Esophagus muscularis mucosa (tissue), 4 donors: ENCODE data around the gene SENP8. TPM values are rescaled to one million over a fixed set of nuclear protein-coding genes. Genes with fewer than 3 reads are reported as not detected.

ENCODE experiments used
- DNase-seq: peaks from one replicate; pipeline ENCODE4 v3.0.0-alpha.2; 2017; ENCODE audit errors: extremely low spot score
- H3K27ac ChIP-seq, 4 donors: fragments of 200-600 bp; sonication (generic); replicated peaks in 1 of 4; 1 replicate in 3 of 4; 2 replicates in 1 of 4; pipeline ENCODE4 v1.5.1; 2016 to 2019; ENCODE audit warnings: mild to moderate bottlenecking in 1 of 4
- H3K27me3 ChIP-seq, 4 donors: fragments of 200-600 bp; sonication (generic); one replicate each; pipeline versions ENCODE4 v1.5.1 to v1.6.0; 2016 to 2019
- H3K36me3 ChIP-seq, 4 donors: fragments of 200-600 bp; sonication (generic); one replicate each; pipeline ENCODE4 v1.5.1; 2016 to 2019
- H3K4me1 ChIP-seq, 4 donors: fragments of 200-600 bp; sonication (generic); one replicate each; pipeline ENCODE4 v1.5.1; 2016 to 2019
- H3K4me3 ChIP-seq, 4 donors: fragments of 200-600 bp; sonication (generic); 1 replicate in 2 of 4; 2 replicates in 2 of 4; pipeline ENCODE4 v1.5.1; 2016 to 2019; ENCODE audit warnings: mild to moderate bottlenecking in 4 of 4, moderate library complexity in 1 of 4
- H3K9me3 ChIP-seq, 4 donors: fragments of 200-600 bp; sonication (generic); 1 replicate in 3 of 4; 2 replicates in 1 of 4; pipeline ENCODE4 v1.5.1; 2016 to 2019
- CTCF ChIP-seq, 3 experiments: fragments of 200-600 bp in 2 of 3; fragments of 450-650 bp in 1 of 3; sonication (generic) in 2 of 3; IDR thresholded peaks; one replicate each; pipeline ENCODE4 v1.5.1; 2017 to 2019; ENCODE audit warnings: antibody characterized with exemption in 3 of 3, mild to moderate bottlenecking in 2 of 3, moderate library complexity in 1 of 3
- EP300 ChIP-seq: sonication (generic); formaldehyde crosslinking; IDR thresholded peaks from one replicate; pipeline ENCODE4 v1.6.1; 2017; ENCODE audit warnings: antibody characterized with exemption
- POLR2A ChIP-seq: fragments of 450-650 bp; IDR thresholded peaks from one replicate; pipeline ENCODE4 v1.6.1; 2017; ENCODE audit warnings: antibody characterized with exemption, moderate library complexity, mild to moderate bottlenecking, low read depth
- POLR2AphosphoS5 ChIP-seq, 2 donors: sonication (generic); formaldehyde crosslinking; IDR thresholded peaks; one replicate each; pipeline ENCODE4 v1.6.1; 2017; ENCODE audit warnings: antibody characterized with exemption in 2 of 2
- WGBS: methylation state at CpG from one replicate; pipeline ENCODE4 v1.1.5; 2018; 5-methylcytosine and 5-hydroxymethylcytosine counted together
- intact Hi-C: fragments of 100-400 bp; cut with DNase I; formaldehyde crosslinking; loops from one replicate; pipeline ENCODE4 v1.15.1; 2023
- total RNA-seq, 4 donors: library from RNA; depleted of rRNA; stranded (reverse); fragments of >200 nt; gene quantifications; one replicate each; pipeline versions ENCODE4 v1.1.0 to v1.2.1, GENCODE V29; 2016

Gene SENP8
- total RNA-seq, 4 donors from 2014 or later, result 1.7 to 2.4 (median 2.0) TPM

- 67% methylated on average over 4 of the region's 4 CpGs for WGBS
- no peaks in the 10 kb centered on the region for H3K36me3 ChIP-seq
- DNase-seq, result no peak
- H3K9me3 ChIP-seq, result no peaks in the 10 kb centered on the region
- H3K27me3 ChIP-seq, result no peaks in the 10 kb centered on the region
- TF ChIP-seq EP300 (no peak), POLR2AphosphoS5 (IDR thresholded peaks at IDR 0.05) (no peak), POLR2A (no peak), CTCF (IDR thresholded peaks at IDR 0.05) (no peak)
- peak overlapping the region in 3 of 4 donors; percentile 11 to 92 (median 40) for H3K27ac ChIP-seq
- H3K4me1 ChIP-seq, result peaks cover 28 to 81% (median 65%) of the 10 kb centered on the region in 4 donors
- intact Hi-C loops, result loop anchor here (2.0 kb wide), 1 partner anchor 41 kb away; no protein-coding TSS in a partner anchor
- H3K4me3 ChIP-seq, result no peak overlapping the region
Observed at GRCh38 chr15:72113347-72114031, 4.7 kb upstream of the SENP8 start.

- Histone ChIP-seq H3K4me3 (peak overlapping the region; percentile 74 to 96 (median 87)), H3K4me1 (peaks cover 35 to 60% (median 60%) of the 10 kb centered on the region in 4 donors), H3K9me3 (no peaks in the 10 kb centered on the region), H3K36me3 (no peaks in the 10 kb centered on the region), H3K27me3 (no peaks in the 10 kb centered on the region), H3K27ac (peak overlapping the region; percentile 92 to 97 (median 96))
- WGBS, result under 1% methylated on average over 24 of the region's 24 CpGs
- intact Hi-C loops, result loop anchor here (5.0 kb wide), 1 partner anchor 80 kb away; no protein-coding TSS in a partner anchor
- TF ChIP-seq CTCF (IDR thresholded peaks at IDR 0.05) (no peak), POLR2A (no peak), POLR2AphosphoS5 (IDR thresholded peaks at IDR 0.05) (no peak), EP300 (no peak)
- DNase-seq, result no peak
Observed at GRCh38 chr15:72116731-72117485, 1.3 kb upstream of the SENP8 start.

GRCh38 chr15:72117486-72118016 is 652 bp upstream of the SENP8 start:
- intact Hi-C loops, result loop anchor here (5.0 kb wide), 1 partner anchor 80 kb away; no protein-coding TSS in a partner anchor
- DNase-seq, result peak; percentile 93
- H3K36me3 ChIP-seq, result no peaks in the 10 kb centered on the region

GRCh38 chr15:72124218-72124617 is 6.0 kb downstream of the SENP8 start:
- intact Hi-C loops, result no loop called here
- no peak overlapping the region for H3K27ac ChIP-seq
- no peak overlapping the region for H3K4me3 ChIP-seq
- TF ChIP-seq EP300 (no peak), POLR2A (no peak), CTCF (IDR thresholded peaks at IDR 0.05) (no peak), POLR2AphosphoS5 (IDR thresholded peaks at IDR 0.05) (no peak)
- H3K4me1 ChIP-seq, result peaks cover under 1 to 5% (median 4%) of the 10 kb centered on the region in 4 donors
- H3K36me3 ChIP-seq, result no peaks in the 10 kb centered on the region
- H3K27me3 ChIP-seq, result no peaks in the 10 kb centered on the region
- DNase-seq, result no peak
- WGBS, result 15% methylated on average over 1 of the region's 1 CpG
- no peaks in the 10 kb centered on the region for H3K9me3 ChIP-seq

More at GRCh38 chr15:72117486-72118016, 652 bp upstream of the SENP8 start:
- Histone ChIP-seq H3K4me3 (peak overlapping the region; percentile 74 to 96 (median 87)), H3K4me1 (peaks cover 35 to 54% (median 53%) of the 10 kb centered on the region in 4 donors), H3K27me3 (no peaks in the 10 kb centered on the region), H3K27ac (peak overlapping the region; percentile 92 to 97 (median 96)), H3K9me3 (no peaks in the 10 kb centered on the region)
- no CpG with 5 or more reads among the region's 59 CpGs for WGBS
- TF ChIP-seq POLR2A (peak; percentile 59), EP300 (no peak), POLR2AphosphoS5 (IDR thresholded peaks at IDR 0.05) (peak; percentile 48 to 77), CTCF (IDR thresholded peaks at IDR 0.05) (no peak)
